Purkinje cell (primary cell): ENCODE measurements around the gene NDRG4. TPM values are rescaled to one million over a fixed set of nuclear protein-coding genes. Genes with fewer than 3 reads are reported as not detected.

Source experiments
- polyA plus RNA-seq: library from polyadenylated mRNA; unstranded; fragments of >200 nt; fragmentation: Nextera tagmentation; gene quantifications from 2 replicates; pipeline ENCODE4 v1.2.1, GENCODE V29; 2014

NDRG4 gene
- polyA plus RNA-seq: 774 and 1,197 TPM in 2 replicates

GRCh38 chr16:58499615-58500351, at the start of gene NDRG4:
NDRG4 (plus strand) TSS chr16:58500143; CDS start chr16:58500249, 106 bp downstream.

GRCh38 chr16:58515125-58515870, 15.4 kb downstream of the NDRG4 start, which contains the start of gene SETD6:
SETD6 (plus strand) TSS chr16:58515517; CDS start chr16:58515538, 21 bp downstream.

Other genes starting within 250 kb of the NDRG4 start
- 0.39 TPM in 1 of 2 replicates, not detected in the other for gene PRSS54, start 205.1 kb upstream of the NDRG4 start, polyA plus RNA-seq
- 0.28 and 3.3 TPM in 2 replicates for gene GINS3, start 107.7 kb upstream of the NDRG4 start, polyA plus RNA-seq
- gene SETD6, start 15.4 kb downstream of the NDRG4 start, polyA plus RNA-seq: 22.3 and 28.0 TPM in 2 replicates
- gene CNOT1, start 129.7 kb downstream of the NDRG4 start, polyA plus RNA-seq: 59.8 and 66.0 TPM in 2 replicates
- 1.9 and 2.8 TPM in 2 replicates for gene SLC38A7, start 184.6 kb downstream of the NDRG4 start, polyA plus RNA-seq
- gene GOT2, start 234.2 kb downstream of the NDRG4 start, polyA plus RNA-seq: 191 and 192 TPM in 2 replicates